ENCODE data around the gene ZSCAN12.

ZSCAN12 gene

DNA sequence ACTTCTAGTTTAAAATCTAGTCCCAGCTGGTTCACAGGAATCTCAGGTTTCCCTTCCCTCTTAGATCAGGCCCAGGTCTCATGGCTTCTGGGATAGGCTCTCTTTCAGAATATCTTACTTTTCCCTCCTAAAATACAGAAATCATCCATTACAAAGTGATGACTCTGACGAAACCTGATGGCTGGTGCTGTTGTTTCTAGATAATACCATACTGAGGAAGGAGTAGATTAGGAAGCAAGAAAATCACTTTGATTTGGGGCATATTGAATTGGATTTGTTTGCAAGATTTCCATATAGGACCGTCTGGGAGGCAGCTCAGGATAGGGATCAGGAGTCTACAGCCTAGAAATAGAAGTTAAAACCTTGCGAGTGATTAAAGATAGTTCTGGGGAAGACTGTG is 46.2 kb downstream of the ZSCAN12 start:
- no peak for DNase-seq

DNA sequence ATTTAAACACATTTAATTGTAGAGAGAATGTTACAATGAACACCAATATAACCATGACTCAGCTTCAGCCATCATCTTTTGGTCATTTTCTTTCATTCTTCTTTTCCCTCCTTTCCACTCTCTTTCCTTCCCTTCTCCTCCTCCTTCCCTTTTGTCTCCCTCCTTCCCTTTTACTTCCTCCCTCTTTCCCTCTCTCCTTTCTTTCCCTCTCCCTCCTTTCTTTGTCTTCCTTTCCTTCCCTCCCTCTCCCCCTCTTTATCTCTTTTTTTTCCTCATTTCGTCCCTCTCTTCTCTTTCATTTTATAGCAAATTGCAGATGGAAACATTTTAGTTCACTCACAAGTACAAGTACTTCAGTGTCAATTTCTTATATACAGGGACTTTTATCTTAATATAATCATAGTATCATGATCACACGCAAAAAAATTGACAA is 48.0 kb downstream of the ZSCAN12 start:
- DNase-seq, result no peak

DNA sequence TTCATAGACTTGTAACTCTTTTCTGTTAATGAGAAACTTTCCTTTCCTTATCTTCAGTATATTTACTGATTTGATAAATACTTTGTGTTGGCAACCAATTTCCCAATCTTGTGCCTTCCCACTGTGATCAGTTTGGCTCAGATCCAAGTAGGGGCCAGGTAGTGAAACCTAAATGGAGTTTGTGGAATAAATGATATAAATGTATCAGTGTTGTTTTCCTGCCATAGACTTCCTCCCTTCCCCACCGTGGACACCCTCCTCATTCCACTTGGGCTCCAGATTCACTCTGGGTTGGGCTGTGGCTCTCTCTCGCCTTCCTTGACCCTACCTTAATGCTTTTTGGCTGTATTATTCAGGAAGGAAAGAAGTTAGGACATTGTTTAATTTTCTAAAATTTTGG is 48.5 kb downstream of the ZSCAN12 start:
- DNase-seq, result no peak

DNA sequence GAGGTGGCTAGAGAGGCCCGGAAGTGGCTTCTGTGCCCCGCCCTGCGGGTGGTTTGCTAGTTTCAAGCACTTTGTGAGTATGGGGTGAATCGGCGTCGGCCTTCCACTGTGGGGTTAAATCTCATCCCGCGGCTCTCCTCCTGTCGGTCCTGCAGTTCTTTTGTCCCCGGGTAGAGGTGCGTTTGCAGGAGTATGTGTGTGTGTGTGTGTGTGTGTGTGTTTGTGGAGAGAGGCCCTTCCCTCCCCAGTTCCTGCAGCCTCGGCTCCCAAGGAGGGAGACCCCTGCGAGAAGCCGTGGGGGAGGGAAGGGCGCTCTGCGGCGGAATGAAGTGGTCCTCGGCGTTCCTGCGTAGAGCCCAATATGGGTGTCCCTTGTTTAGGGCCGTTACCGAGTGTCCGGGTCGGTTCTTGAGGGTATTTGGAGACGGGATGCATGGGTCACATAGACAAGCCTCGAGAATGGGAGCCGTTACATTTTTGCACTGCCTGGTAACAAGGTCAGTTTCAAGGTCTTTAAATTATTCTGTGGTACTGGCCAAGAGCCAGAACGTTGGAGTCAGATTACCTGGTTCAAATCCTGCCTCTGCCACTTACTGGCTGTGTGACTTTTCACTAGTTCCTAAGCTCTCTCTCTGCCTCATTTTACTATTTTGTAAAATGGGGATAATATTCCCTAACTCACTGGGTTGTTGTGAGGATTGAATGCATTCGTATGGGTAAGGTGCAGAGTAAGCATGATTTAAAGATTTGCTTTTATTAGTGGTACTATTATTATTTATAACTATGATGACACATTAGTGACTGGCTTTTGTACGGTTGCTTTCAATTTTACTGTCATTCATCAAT is 49.4 kb downstream of the ZSCAN12 start, which contains the start of gene ZKSCAN3:
Gene ZKSCAN3 (plus strand): TSS at position 56 of the 846 bp plus-strand sequence. CDS start 9,640 bp downstream, outside the sequence.
- peak; percentile 82 for DNase-seq

DNA sequence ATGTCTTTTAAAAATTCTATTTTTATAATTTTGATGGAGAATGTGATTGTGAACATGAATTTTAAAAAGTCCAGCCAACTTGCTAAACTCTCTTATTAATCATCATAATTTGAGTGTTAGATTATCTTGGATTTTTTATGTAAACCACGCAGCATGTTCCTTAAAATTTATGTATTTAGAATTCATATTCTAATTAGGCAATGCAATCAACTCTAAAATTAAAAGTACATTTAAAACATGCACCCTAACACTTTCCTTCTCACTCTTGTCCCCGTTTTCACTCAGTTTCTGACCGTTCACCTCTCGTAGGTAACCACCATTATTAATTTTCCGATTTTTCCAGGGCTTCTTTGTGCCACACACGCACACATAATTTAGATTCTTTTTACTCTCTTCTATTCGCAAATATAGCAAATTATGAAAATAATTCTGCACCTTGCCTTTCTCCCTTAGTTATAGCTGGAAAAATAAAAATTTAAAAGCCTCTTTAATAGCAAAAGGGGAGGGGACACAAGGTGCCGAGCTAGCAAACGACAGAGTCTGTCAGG is 50.1 kb downstream of the ZSCAN12 start:
- DNase-seq, result no peak

DNA sequence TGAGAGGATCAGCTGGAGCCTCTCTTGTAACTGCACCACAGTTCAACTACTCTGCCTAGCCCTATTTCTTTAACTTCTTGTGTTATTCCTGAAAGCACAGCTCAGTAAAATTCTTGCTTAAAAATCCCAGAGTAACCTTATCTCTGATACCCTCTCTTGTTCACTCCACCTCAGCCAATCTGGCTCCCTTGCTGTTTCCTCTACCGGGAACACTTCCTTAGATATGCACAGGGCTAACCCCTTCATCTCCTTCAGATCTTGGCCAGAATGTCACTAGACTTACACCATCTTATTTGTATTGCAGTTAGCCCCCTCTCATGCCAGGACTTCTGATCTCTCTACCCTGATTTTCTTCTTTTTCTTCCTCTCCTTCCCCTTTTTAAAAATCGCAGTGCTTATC is 52.4 kb downstream of the ZSCAN12 start:
- no peak for DNase-seq

DNA sequence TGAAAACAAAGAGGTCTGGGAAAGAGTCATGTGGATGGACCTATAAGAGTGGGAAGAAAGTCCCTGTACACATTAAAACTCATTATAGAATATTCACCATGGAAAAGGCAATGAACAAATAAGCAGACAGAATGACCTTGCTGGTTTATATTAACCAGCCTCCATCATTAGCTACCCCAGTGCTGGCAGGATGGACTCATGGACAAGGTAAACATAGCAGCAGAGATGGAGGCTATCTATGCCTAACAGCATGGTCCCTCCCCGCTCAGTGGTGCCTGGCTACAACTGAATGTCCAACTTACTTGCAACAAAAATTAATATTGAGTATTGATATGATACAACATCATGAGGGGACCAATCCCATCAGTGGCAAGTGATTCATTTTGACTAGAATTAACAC is 54.3 kb downstream of the ZSCAN12 start:
- no peak for DNase-seq

DNA sequence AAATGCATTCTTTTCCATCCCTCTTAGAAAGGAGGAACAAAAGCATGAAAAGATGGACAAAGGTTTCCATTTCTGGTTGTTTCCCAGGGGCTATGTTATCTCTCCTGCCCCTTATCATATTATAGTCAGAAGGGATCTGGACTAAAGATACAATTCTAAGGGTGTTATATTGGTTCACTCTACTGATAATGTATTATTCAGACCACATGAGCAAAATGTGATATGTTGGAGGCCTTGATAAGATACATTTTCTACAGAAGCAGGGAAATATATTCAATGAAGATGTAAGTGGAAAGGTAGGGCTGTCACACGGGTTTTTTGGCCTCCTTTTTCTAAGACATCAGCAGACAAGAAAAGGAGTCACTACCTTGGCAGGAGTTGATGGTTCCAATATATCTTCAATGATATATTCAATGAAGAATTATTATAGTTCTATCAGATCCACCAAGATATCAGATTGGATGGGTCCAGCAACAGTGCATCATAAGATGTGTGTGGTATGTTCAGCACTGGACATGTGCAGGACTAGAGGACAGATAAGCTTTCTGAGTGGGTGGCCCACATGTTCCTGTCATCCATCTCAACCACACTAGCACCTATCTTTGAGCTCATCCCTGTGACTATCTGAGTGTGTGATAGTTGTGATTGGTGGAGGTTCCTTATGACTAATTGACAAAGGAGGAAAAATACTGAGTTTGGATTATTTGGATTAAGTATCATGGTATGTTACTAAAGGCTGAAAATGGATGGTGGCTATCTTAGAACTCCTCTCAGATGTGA is 55.5 kb downstream of the ZSCAN12 start:
- no peak for DNase-seq

DNA sequence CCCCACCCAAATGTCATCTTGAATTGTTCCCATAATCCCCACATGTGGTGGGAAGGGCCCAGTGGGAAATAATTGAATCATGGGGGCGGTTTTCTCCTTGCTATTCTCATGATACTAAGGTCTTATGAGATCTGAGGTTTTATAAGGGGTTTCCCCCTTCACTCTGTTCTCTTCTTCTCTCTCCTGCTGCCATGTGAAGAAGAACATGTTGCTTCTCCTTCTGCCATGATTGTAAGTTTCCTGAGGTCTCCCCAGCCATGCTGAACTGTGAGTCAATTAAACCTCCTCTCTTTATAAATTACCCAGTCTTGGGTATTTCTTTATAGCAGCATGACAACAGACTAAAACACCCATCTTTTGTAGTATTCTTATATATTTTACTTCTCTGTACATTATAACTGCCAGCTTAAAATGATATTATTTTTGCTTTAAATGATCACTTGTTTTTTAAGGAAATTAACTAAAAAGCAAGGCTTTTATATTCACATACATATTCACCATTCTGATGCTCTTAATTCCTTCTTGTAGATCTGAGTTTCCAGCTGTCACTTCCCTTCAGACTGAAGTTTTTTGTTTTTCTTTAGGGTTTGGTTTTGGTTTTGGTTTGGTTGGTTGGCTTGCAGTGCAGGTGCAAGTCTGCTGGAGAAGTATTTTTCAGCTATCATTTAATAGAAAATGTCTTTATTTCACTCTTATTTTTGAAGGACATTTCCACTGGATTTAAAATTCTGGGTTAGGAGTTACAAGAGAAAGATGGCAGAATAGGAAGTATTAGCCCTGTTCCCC is 59.0 kb downstream of the ZSCAN12 start:
- DNase-seq, result no peak

DNA sequence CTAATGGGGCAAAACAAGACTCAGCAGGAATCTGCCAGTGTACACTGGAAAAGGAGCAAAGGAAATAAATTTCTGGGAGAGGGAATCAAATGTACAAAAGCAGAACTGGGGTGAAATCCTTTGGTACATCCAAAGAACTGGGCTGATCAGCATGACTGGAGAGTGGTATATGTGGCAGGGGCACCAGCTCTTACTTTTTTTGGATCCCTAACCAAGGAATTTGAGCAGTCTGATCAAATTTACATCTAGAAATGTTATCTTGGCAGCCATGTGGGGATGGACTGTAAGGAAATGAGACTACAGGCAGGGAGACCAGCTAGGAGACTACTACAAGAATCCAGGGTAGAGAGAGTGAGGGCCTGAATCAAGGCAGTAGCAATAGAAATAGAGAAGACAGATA is 62.4 kb downstream of the ZSCAN12 start:
- no peak for DNase-seq

DNA sequence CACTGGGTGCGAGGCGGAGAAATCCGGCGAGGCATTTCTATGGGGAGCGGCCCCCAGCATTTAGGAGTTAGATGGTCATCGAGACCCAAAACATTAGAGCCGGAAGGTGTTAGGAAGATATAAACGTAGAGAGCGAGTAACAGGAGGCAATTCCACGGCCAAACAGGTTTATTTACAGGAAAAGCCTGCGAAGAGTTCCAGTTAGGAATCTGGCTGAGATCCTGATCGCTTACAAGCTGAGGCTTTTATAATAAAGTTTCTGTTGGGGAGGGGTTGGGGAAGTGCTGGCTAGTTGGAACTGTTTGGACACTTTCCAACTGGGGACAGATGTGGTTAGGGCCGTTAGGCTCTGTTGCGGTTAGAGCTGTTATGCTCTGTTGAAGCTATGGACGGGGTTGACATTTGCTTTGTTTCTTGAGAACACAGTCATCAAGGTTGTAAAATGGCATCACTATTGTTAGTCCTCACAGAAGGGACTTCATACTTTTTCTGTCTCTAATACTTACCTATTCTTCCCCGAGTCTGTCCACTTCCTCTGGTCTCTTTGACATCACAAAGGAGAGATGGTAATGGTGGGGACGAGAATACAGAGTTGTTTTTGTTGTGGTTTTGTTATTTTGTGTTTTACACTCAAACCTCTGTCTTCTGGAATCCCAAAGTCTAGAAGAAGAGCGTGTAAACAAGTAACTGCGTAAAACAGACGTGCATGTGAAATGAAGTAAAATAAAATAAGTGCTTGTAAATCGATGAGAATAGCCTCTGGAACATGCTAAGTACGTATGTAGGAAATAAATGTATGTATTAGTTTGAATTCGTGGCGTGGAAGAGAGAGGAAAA is 63.0 kb downstream of the ZSCAN12 start:
- DNase-seq, result no peak

DNA sequence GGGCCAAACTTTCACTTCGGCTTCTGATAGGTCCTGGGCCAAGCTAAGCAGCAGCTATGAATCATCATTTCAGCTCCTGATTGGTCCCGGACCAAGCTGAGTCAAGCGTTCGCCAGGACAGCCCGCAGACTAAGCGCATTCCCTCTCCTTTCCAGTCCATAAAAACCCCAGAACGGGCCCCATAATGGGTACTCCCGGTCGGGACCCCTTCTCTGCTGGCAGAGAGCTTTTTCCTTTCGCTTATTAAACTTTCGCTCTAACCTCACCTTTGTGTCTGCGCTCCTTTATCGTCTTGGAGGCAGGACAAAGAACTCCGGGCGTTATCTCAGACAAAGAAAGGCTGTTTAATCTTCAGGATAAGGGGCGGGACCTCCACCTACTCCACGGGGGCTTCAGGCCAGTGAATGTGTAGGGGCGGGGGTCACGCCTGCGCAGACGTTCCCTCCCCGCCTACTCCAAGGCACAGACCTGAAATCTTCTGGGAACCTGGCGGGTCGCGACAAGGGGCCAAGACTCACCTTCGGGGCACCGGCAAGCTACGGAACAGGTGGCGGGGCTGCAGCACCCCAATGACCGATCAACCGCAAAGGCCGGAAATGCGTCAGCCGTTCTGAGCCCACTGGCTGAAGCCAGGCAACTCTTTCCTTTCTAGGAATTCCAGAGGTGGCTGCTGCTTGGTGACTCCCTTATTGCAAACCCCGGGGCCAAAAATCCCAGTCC is 63.8 kb downstream of the ZSCAN12 start, which contains the start of gene ZSCAN31:
Gene ZSCAN31 (minus strand): TSS at position 585 of the 720 bp plus-strand sequence. CDS start 6,465 bp downstream, outside the sequence.
- peak; percentile 76 for DNase-seq

DNA sequence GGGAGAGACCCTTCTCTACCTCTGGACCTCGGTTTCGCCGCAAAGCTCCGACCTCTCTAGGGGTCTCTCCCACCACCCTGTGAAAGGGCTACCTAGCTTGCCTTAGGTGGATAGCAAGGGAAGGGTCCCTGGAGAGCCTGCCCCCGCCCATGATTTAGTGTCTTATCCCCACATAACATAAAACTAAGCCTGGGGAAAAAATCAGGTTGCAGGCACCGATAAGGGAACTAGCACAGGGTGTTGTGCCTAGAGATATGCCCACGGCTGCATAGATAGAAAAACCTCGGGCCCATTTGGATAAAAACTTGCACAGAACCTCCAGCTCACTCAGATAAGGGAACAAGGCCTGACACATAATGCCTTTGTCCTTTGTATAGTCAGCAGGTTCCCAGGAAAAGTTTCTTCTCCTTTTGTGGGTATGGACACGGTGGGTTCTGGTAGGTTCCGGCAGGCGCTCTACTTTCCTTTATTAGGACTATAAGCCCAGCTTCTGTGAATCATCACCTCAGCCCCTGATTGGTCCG is 64.4 kb downstream of the ZSCAN12 start:
- DNase-seq, result no peak

DNA sequence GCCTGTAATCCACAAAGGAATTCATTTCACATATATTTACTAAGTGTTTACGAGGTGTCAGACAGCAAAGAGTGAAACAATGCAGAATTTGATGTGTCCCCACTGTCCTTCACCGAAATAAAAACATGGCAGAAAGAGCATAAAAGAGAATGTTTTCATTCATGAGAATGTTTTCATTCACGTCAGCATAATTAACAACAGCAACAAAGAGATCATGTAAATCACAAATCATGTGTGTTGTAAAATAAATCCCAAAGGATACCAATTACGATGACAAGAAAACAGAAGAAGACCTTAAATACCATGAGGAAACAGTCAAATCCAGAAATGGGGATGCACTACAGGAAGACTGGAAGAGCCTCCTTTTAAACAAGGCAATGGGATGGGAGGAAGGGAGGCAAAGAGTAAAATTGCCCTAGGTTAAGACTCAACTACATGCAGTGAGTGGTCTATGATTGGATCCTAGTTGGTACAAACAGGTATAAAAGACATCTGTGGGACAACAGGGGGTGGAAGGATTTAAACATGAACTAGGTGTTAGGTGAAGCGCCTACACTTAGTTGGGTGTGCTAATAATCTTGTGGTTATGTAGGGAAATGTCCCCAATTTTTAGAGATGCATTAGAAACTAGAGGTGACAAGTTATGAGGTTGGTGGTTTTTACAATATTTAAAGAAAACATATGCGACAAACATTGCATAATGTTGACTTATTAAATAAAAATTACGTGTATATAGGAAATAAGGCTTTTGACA is 65.1 kb downstream of the ZSCAN12 start:
- DNase-seq, result no peak

DNA sequence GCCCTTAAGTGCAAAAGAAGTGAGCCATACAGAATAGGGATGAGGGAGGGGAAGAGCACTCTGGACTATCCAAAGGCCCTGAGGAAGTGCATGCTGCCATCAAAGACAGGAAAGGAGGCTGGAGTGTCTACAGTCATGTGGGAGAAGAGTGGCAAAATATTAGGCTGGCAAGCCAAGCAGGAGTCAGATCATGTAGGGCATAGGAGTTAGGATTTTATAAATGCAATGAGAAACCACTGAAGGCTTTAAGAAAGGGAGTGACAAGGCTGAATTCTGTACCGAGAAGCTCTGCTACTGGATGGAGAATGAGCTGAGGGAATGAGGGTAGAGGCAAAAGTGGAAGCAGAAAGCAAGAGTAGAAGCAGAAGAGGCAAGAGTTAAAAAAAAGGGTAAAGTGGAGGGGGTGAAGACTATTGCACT is 65.9 kb downstream of the ZSCAN12 start:
- DNase-seq, result no peak

DNA sequence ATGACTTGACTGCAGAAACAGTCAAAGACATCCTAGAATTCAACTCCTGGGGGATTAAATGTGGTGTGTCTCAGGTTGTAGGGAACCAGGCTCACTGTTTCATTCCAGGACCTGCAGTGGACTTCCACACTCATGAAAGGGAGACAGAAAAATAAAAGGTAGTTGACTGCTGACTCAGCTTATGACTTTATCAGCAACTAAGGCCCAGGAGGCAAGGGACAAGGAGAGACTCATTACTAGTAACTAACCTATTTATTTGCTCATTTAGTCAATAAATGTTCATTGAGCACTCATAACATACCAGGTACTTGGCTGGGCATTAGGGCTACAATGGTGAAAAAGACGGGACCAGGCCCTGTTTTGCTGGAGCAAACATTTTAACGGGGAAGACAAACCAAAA is 66.5 kb downstream of the ZSCAN12 start:
- no peak for DNase-seq

DNA sequence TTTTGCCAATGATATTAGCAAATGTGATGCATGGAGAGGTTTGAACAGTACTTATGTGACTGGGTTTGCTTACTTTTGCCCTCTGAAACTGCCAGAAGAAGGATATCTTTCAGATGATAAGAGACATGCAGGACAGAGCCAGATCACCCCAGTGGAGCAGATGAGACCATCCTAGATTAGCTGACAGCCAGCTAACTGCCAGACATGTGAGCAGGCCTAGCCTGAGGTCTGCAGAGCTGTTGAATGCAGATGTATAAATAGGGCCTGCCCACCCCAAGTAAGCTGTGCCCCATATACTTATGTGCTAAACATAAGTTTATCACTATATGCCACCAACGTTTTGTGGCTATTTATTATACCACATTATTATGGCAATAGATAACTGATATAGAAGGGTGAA is 69.5 kb downstream of the ZSCAN12 start:
- no peak for DNase-seq
